Mononuclear cell (primary cell): ENCODE results near the gene SLC12A8. TPM values are rescaled to one million over a fixed set of nuclear protein-coding genes. Genes with fewer than 3 reads are reported as not detected.

Source experiments
- H3K27me3 ChIP-seq: 2 replicates; pipeline ENCODE4 v1.6.0; 2011; ENCODE audit warnings: low read length, control low read depth; ENCODE audit not compliant: insufficient read depth
- H3K4me1 ChIP-seq: 2 replicates; pipeline ENCODE4 v1.5.1; 2011; ENCODE audit warnings: mild to moderate bottlenecking, low read length, control low read depth; ENCODE audit not compliant: insufficient read depth
- H3K4me3 ChIP-seq: 2 replicates; pipeline ENCODE4 v1.5.1; 2011; ENCODE audit warnings: mild to moderate bottlenecking, low read length, moderate library complexity
- H3K9me3 ChIP-seq: 2 replicates; pipeline ENCODE4 v1.5.1; 2011; ENCODE audit warnings: low read depth, mild to moderate bottlenecking, control low read depth, low read length
- total RNA-seq: library from RNA; depleted of rRNA; stranded (reverse); fragments of >200 nt; gene quantifications from one replicate; pipeline ENCODE4 v1.2.3, GENCODE V29; 2012

SLC12A8 gene
- total RNA-seq, 1 donor, result not detected

GRCh38 chr3:125160606-125161371 is 51.8 kb downstream of the SLC12A8 start:
- no peak overlapping the region for H3K4me3 ChIP-seq
- no peaks in the 10 kb centered on the region for H3K27me3 ChIP-seq
- no peaks in the 10 kb centered on the region for H3K9me3 ChIP-seq
- peaks cover 44% of the 10 kb centered on the region for H3K4me1 ChIP-seq

GRCh38 chr3:125157183-125157582 is 55.4 kb downstream of the SLC12A8 start:
- Histone ChIP-seq H3K9me3 (no peaks in the 10 kb centered on the region), H3K27me3 (no peaks in the 10 kb centered on the region), H3K4me1 (peaks cover 33% of the 10 kb centered on the region), H3K4me3 (no peak overlapping the region)

GRCh38 chr3:125156456-125156855 is 56.1 kb downstream of the SLC12A8 start:
- no peaks in the 10 kb centered on the region for H3K9me3 ChIP-seq
- H3K27me3 ChIP-seq, result no peaks in the 10 kb centered on the region
- H3K4me1 ChIP-seq, result peaks cover 25% of the 10 kb centered on the region
- H3K4me3 ChIP-seq, result no peak overlapping the region

GRCh38 chr3:125154800-125155269 is 57.7 kb downstream of the SLC12A8 start:
- peaks cover 19% of the 10 kb centered on the region for H3K4me1 ChIP-seq
- H3K4me3 ChIP-seq, result no peak overlapping the region
- H3K9me3 ChIP-seq, result no peaks in the 10 kb centered on the region

GRCh38 chr3:125154110-125154509 is 58.4 kb downstream of the SLC12A8 start:
- Histone ChIP-seq H3K4me3 (no peak overlapping the region), H3K4me1 (peaks cover 22% of the 10 kb centered on the region), H3K27me3 (no peaks in the 10 kb centered on the region), H3K9me3 (no peaks in the 10 kb centered on the region)

More at GRCh38 chr3:125154800-125155269, 57.7 kb downstream of the SLC12A8 start:
- no peaks in the 10 kb centered on the region for H3K27me3 ChIP-seq

GRCh38 chr3:125152951-125153350 is 59.6 kb downstream of the SLC12A8 start:
- no peaks in the 10 kb centered on the region for H3K9me3 ChIP-seq
- H3K4me1 ChIP-seq, result peaks cover 34% of the 10 kb centered on the region

GRCh38 chr3:125151916-125152315 is 60.6 kb downstream of the SLC12A8 start:
- no peak overlapping the region for H3K4me3 ChIP-seq
- H3K9me3 ChIP-seq, result no peaks in the 10 kb centered on the region
- H3K27me3 ChIP-seq, result no peaks in the 10 kb centered on the region
- H3K4me1 ChIP-seq, result peaks cover 44% of the 10 kb centered on the region

More at GRCh38 chr3:125152951-125153350, 59.6 kb downstream of the SLC12A8 start:
- Histone ChIP-seq H3K4me3 (no peak overlapping the region), H3K27me3 (no peaks in the 10 kb centered on the region)

GRCh38 chr3:125151442-125151817 is 61.1 kb downstream of the SLC12A8 start:
- no peaks in the 10 kb centered on the region for H3K27me3 ChIP-seq
- H3K4me1 ChIP-seq, result peaks cover 48% of the 10 kb centered on the region
- no peak overlapping the region for H3K4me3 ChIP-seq
- H3K9me3 ChIP-seq, result no peaks in the 10 kb centered on the region

- Histone ChIP-seq H3K9me3 (no peaks in the 10 kb centered on the region), H3K27me3 (no peaks in the 10 kb centered on the region), H3K4me3 (no peak overlapping the region), H3K4me1 (peaks cover 47% of the 10 kb centered on the region)
Measured at GRCh38 chr3:125150525-125151441, 61.8 kb downstream of the SLC12A8 start.

- Histone ChIP-seq H3K9me3 (no peaks in the 10 kb centered on the region), H3K27me3 (no peaks in the 10 kb centered on the region), H3K4me3 (no peak overlapping the region), H3K4me1 (peaks cover 49% of the 10 kb centered on the region)
Measured at GRCh38 chr3:125149462-125149861, 63.1 kb downstream of the SLC12A8 start.

GRCh38 chr3:125148836-125149235 is 63.7 kb downstream of the SLC12A8 start:
- Histone ChIP-seq H3K4me1 (peaks cover 56% of the 10 kb centered on the region), H3K4me3 (no peak overlapping the region), H3K9me3 (no peaks in the 10 kb centered on the region), H3K27me3 (no peaks in the 10 kb centered on the region)

- H3K4me3 ChIP-seq, result no peak overlapping the region
- H3K27me3 ChIP-seq, result no peaks in the 10 kb centered on the region
- H3K9me3 ChIP-seq, result no peaks in the 10 kb centered on the region
- peaks cover 62% of the 10 kb centered on the region for H3K4me1 ChIP-seq
Measured at GRCh38 chr3:125148016-125148812, 64.3 kb downstream of the SLC12A8 start.

- no peak overlapping the region for H3K4me3 ChIP-seq
- peaks cover 69% of the 10 kb centered on the region for H3K4me1 ChIP-seq
- no peaks in the 10 kb centered on the region for H3K27me3 ChIP-seq
- H3K9me3 ChIP-seq, result no peaks in the 10 kb centered on the region
Measured at GRCh38 chr3:125147491-125147820, 65.1 kb downstream of the SLC12A8 start.

GRCh38 chr3:125146626-125147490 is 65.7 kb downstream of the SLC12A8 start:
- H3K9me3 ChIP-seq, result no peaks in the 10 kb centered on the region
- peaks cover 75% of the 10 kb centered on the region for H3K4me1 ChIP-seq
- H3K4me3 ChIP-seq, result no peak overlapping the region
- H3K27me3 ChIP-seq, result no peaks in the 10 kb centered on the region
